Measurements from ENCODE around the gene OSBPL1A.

DNA sequence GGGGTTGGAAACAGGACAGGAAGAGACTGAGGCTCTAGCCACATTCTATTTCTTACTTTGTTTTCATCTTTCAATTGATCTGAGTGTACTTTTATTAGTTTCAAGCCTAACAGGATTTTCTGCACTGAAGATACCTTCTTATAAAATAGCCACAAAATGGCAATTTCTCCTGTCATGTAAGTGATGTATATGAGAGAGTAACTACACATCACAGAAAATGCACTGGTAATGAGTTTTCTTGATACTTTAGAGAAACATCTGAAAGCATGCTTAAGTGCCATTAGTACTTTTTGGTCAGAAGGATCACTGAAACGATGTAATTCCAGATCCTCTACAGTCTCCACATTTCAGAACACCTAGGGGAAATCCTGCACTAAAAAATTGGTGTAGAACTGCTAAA lies 153.9 kb downstream of the OSBPL1A start:
- no peak for TF ChIP-seq EZH2 (IDR thresholded peaks at IDR 0.05; ENCODE audit: borderline replicate concordance, low read length)
- no peak for TF ChIP-seq CTCF (conservative IDR thresholded peaks at IDR 0.05 in 1 of 2, IDR thresholded peaks at IDR 0.05 in 1 of 2; ENCODE audit: extremely low read depth in 1 of 2, insufficient read depth in 1 of 2, low read depth in 1 of 2, low read length in 2 of 2)

Measured in mammary epithelial cell (primary cell).